ENCODE results near the gene TOX2.
A peak's percentile ranks its signal among the peaks of the same experiment; 100 is the strongest.

The TOX2 gene

GRCh38 chr20:43940518-43941225 lies 26.0 kb downstream of the TOX2 start:
- DNase-seq: no peak

GRCh38 chr20:43941476-43942200 lies 27.0 kb downstream of the TOX2 start:
- DNase-seq: no peak

- DNase-seq: no peak
These were observed 27.5 kb downstream of the TOX2 start for GRCh38 chr20:43942201-43942590.

- no peak for DNase-seq
These were observed 28.1 kb downstream of the TOX2 start for GRCh38 chr20:43942667-43943285.

GRCh38 chr20:43943725-43944124 lies 29.1 kb downstream of the TOX2 start:
- DNase-seq: no peak

- DNase-seq: no peak
These were observed 30.1 kb downstream of the TOX2 start for GRCh38 chr20:43944653-43945235.

- no peak for DNase-seq
These were observed 30.9 kb downstream of the TOX2 start for GRCh38 chr20:43945391-43946205.

GRCh38 chr20:43946206-43946491 lies 31.5 kb downstream of the TOX2 start:
- no peak for DNase-seq

GRCh38 chr20:43946659-43947315 lies 32.1 kb downstream of the TOX2 start:
- no peak for DNase-seq

GRCh38 chr20:43947316-43947710 lies 32.7 kb downstream of the TOX2 start:
- no peak for DNase-seq

- DNase-seq: no peak
These were observed 33.8 kb downstream of the TOX2 start for GRCh38 chr20:43948455-43948854.

- no peak for DNase-seq
These were observed 34.6 kb downstream of the TOX2 start for GRCh38 chr20:43949248-43949647.

GRCh38 chr20:43949741-43950618 lies 35.3 kb downstream of the TOX2 start:
- DNase-seq: peak; percentile 82

GRCh38 chr20:43953919-43954592 lies 39.4 kb downstream of the TOX2 start:
- no peak for DNase-seq

GRCh38 chr20:43954704-43955061 lies 40.0 kb downstream of the TOX2 start:
- no peak for DNase-seq

- DNase-seq: peak; percentile 59
These were observed 40.6 kb downstream of the TOX2 start for GRCh38 chr20:43955062-43955749.

- no peak for DNase-seq
These were observed 41.1 kb downstream of the TOX2 start for GRCh38 chr20:43955750-43956191.

- no peak for DNase-seq
These were observed 42.7 kb downstream of the TOX2 start for GRCh38 chr20:43957392-43957791.

- DNase-seq: no peak
These were observed 44.0 kb downstream of the TOX2 start for GRCh38 chr20:43958626-43959025.

All from stimulated activated CD8-positive, alpha-beta memory T cell treated with anti-CD3 and anti-CD28 coated beads, Interleukin-4, amount 100 ng/mL, for 48 hours (primary cell).